ENCODE data around the gene ZNF471.
A peak's percentile ranks its signal among the peaks of the same experiment; 100 is the strongest.

Gene ZNF471

GRCh38 chr19:56507446-56508289, at the start of gene ZNF471:
ZNF471 (plus strand) TSS chr19:56507855; CDS start chr19:56511572, 3,717 bp downstream.
- H3K36me3 ChIP-seq = no peaks in the 10 kb centered on the region
- H3K9me3 ChIP-seq = peaks cover 10% of the 10 kb centered on the region
- H3K4me1 ChIP-seq (ENCODE audit: control insufficient read depth in 1 of 2, insufficient read depth in 1 of 2, low read depth in 1 of 2, low read length in 1 of 2) = peaks cover 12 to 16% of the 10 kb centered on the region in 2 experiments
- TF ChIP-seq CTCF (IDR thresholded peaks at IDR 0.05) = no peak
- H3K4me3 ChIP-seq (ENCODE audit: low read depth in 1 of 2, low read length in 1 of 2) = peak within 1 kb of the TSS; percentile 64
- H3K27me3 ChIP-seq = peaks cover 4% of the 10 kb centered on the region
- peak within 1 kb of the TSS; percentile 38 for H3K27ac ChIP-seq

- TF ChIP-seq CTCF (IDR thresholded peaks at IDR 0.05) = no peak
- H3K9me3 ChIP-seq = peaks cover 31% of the 10 kb centered on the region
- peaks cover 20 to 21% of the 10 kb centered on the region in 2 experiments for H3K4me1 ChIP-seq (ENCODE audit: control insufficient read depth in 1 of 2, insufficient read depth in 1 of 2, low read depth in 1 of 2, low read length in 1 of 2)
- no peak overlapping the region for H3K4me3 ChIP-seq (ENCODE audit: low read depth in 1 of 2, low read length in 1 of 2)
- peaks cover 36% of the 10 kb centered on the region for H3K27me3 ChIP-seq
- no peaks in the 10 kb centered on the region for H3K36me3 ChIP-seq
- no peak overlapping the region for H3K27ac ChIP-seq
Observed at GRCh38 chr19:56474308-56474707, 33.3 kb upstream of the ZNF471 start.

- H3K9me3 ChIP-seq = peaks cover 24% of the 10 kb centered on the region
- no peak overlapping the region for H3K27ac ChIP-seq
Observed at GRCh38 chr19:56476093-56476492, 31.6 kb upstream of the ZNF471 start.

GRCh38 chr19:56476651-56477428, 30.8 kb upstream of the ZNF471 start, which contains the start of gene ZNF667:
ZNF667 (minus strand) TSS chr19:56477345; CDS start chr19:56462370, 14,975 bp downstream.
- Histone ChIP-seq H3K27ac (no peak within 1 kb of the TSS), H3K27me3 (peaks cover 36% of the 10 kb centered on the region), H3K4me3 (ENCODE audit: low read depth in 1 of 2, low read length in 1 of 2) (peak within 1 kb of the TSS; percentile 49 to 61), H3K9me3 (peaks cover 24% of the 10 kb centered on the region), H3K4me1 (ENCODE audit: control insufficient read depth in 1 of 2, insufficient read depth in 1 of 2, low read depth in 1 of 2, low read length in 1 of 2) (peaks cover 20 to 21% of the 10 kb centered on the region in 2 experiments), H3K36me3 (no peaks in the 10 kb centered on the region)
- TF ChIP-seq CTCF (IDR thresholded peaks at IDR 0.05) = no peak

More at GRCh38 chr19:56476093-56476492, 31.6 kb upstream of the ZNF471 start:
- TF ChIP-seq CTCF (IDR thresholded peaks at IDR 0.05) = no peak
- Histone ChIP-seq H3K4me1 (ENCODE audit: control insufficient read depth in 1 of 2, insufficient read depth in 1 of 2, low read depth in 1 of 2, low read length in 1 of 2) (peaks cover 20 to 21% of the 10 kb centered on the region in 2 experiments), H3K36me3 (no peaks in the 10 kb centered on the region), H3K4me3 (ENCODE audit: low read depth in 1 of 2, low read length in 1 of 2) (no peak overlapping the region), H3K27me3 (peaks cover 36% of the 10 kb centered on the region)

GRCh38 chr19:56477429-56478338, 30.0 kb upstream of the ZNF471 start:
- H3K36me3 ChIP-seq = no peaks in the 10 kb centered on the region
- no peak overlapping the region for H3K27ac ChIP-seq
- no peak for TF ChIP-seq CTCF (IDR thresholded peaks at IDR 0.05)
- H3K27me3 ChIP-seq = peaks cover 36% of the 10 kb centered on the region
- H3K9me3 ChIP-seq = peaks cover 29% of the 10 kb centered on the region
- peaks cover 20 to 21% of the 10 kb centered on the region in 2 experiments for H3K4me1 ChIP-seq (ENCODE audit: control insufficient read depth in 1 of 2, insufficient read depth in 1 of 2, low read depth in 1 of 2, low read length in 1 of 2)
- H3K4me3 ChIP-seq (ENCODE audit: low read depth in 1 of 2, low read length in 1 of 2) = peak overlapping the region; percentile 49 to 61

Data from neutrophil (primary cell).